B cell (primary cell): ENCODE results near the gene ADGRL2. TPM values are rescaled to one million over a fixed set of nuclear protein-coding genes. Genes with fewer than 3 reads are reported as not detected.

Experiments
- ATAC-seq: fragments of 200-7000 bp; cut with Tn5 transposase; one replicate; pipeline ENCODE4 v1.10.0; 2021; ENCODE audit warnings: low read depth, mild to moderate bottlenecking, moderate number of reproducible peaks, moderate library complexity
- CTCF ChIA-PET: fragments of 350-600 bp; sonication (Branson Sonifier 250); formaldehyde crosslinking; loops from one replicate; lab custom pipeline; 2021; ENCODE audit warnings: antibody characterized with exemption, inconsistent platforms; lab: Charles Lee
- POLR2A ChIA-PET: fragments of 350-600 bp; sonication (Branson Sonifier 250); formaldehyde crosslinking; loops from one replicate; lab custom pipeline; 2021; ENCODE audit warnings: antibody characterized with exemption; lab: Charles Lee
- DNase-seq: peaks from one replicate; pipeline ENCODE4 v3.0.0; 2013
- H2AFZ ChIP-seq: 2 replicates; pipeline ENCODE4 v1.6.1; 2012; ENCODE audit warnings: mild to moderate bottlenecking, low read depth, low read length; ENCODE audit not compliant: insufficient read depth, poor library complexity, severe bottlenecking
- H3K27ac ChIP-seq, 2 donors: 1 replicate in 1 of 2; 2 replicates in 1 of 2; pipeline ENCODE4 v1.5.1; 2012 to 2013; ENCODE audit warnings: low read length in 2 of 2, mild to moderate bottlenecking in 2 of 2, moderate library complexity in 1 of 2
- H3K27me3 ChIP-seq, 4 experiments: fragments of 200-600 bp in 1 of 4; sonication (generic) in 1 of 4; replicated peaks in 1 of 4; 1 replicate in 2 of 4; 2 replicates in 2 of 4; pipeline versions ENCODE4 v1.6.1 to v1.7.0; 2013 to 2016; ENCODE audit warnings: low read length in 3 of 4, mild to moderate bottlenecking in 2 of 4, mixed read lengths in 1 of 4, moderate library complexity in 1 of 4; ENCODE audit not compliant: insufficient read depth in 4 of 4, control insufficient read depth in 3 of 4; ENCODE audit errors: control extremely low read depth in 1 of 4
- H3K36me3 ChIP-seq, 2 experiments: replicated peaks in 1 of 2; 1 replicate in 1 of 2; 2 replicates in 1 of 2; pipeline versions ENCODE4 v1.6.1 to v1.7.1; 2013; ENCODE audit warnings: low read length in 1 of 2; ENCODE audit not compliant: insufficient read depth in 2 of 2, control insufficient read depth in 1 of 2; ENCODE audit errors: control extremely low read depth in 1 of 2, extremely low read depth in 1 of 2
- H3K4me1 ChIP-seq, 2 donors: fragments of 200-600 bp in 1 of 2; sonication (generic) in 1 of 2; 1 replicate in 1 of 2; 2 replicates in 1 of 2; pipeline versions ENCODE4 v1.5.1 to v1.6.1; 2013 to 2017; ENCODE audit warnings: low read length in 2 of 2; ENCODE audit not compliant: control insufficient read depth in 2 of 2, insufficient read depth in 2 of 2
- H3K4me2 ChIP-seq: replicated peaks from 2 replicates; pipeline ENCODE3; 2012; ENCODE audit warnings: mild to moderate bottlenecking, low read depth, low read length; ENCODE audit not compliant: poor library complexity, severe bottlenecking
- H3K4me3 ChIP-seq, 5 experiments: fragments of 200-600 bp in 1 of 5; sonication (generic) in 1 of 5; 1 replicate in 3 of 5; 2 replicates in 2 of 5; pipeline versions ENCODE4 v1.5.1 to v1.7.0; 2011 to 2016; ENCODE audit warnings: low read length in 4 of 5, mild to moderate bottlenecking in 4 of 5, low read depth in 2 of 5, control low read depth in 1 of 5, moderate library complexity in 1 of 5; ENCODE audit not compliant: insufficient read depth in 1 of 5; ENCODE audit errors: control extremely low read depth in 1 of 5, extremely low read depth in 1 of 5
- H3K79me2 ChIP-seq: fragments of 200-600 bp; sonication (generic); one replicate; pipeline ENCODE4 v1.6.0; 2016; ENCODE audit warnings: low read length; ENCODE audit not compliant: control insufficient read depth, insufficient read depth
- H3K9ac ChIP-seq: fragments of 200-600 bp; sonication (generic); 2 replicates; pipeline ENCODE4 v1.6.1; 2017; ENCODE audit warnings: mild to moderate bottlenecking, low read length, moderate library complexity
- H3K9me3 ChIP-seq, 3 donors: one replicate each; pipeline versions ENCODE4 v1.6.1 to v1.7.1; 2013; ENCODE audit warnings: low read length in 2 of 3; ENCODE audit not compliant: control insufficient read depth in 2 of 3, insufficient read depth in 1 of 3; ENCODE audit errors: control extremely low read depth in 1 of 3
- H4K20me1 ChIP-seq: 2 replicates; pipeline ENCODE4 v1.6.0; 2012; ENCODE audit warnings: mild to moderate bottlenecking, low read length; ENCODE audit not compliant: insufficient read depth, control insufficient read depth, poor library complexity, severe bottlenecking
- H3K27ac Mint-ChIP-seq: one replicate; pipeline ENCODE4 v1.8.0; 2021; ENCODE audit warnings: mixed read lengths
- H3K27me3 Mint-ChIP-seq: one replicate; pipeline ENCODE4 v1.8.0; 2021; ENCODE audit warnings: mixed read lengths
- H3K4me1 Mint-ChIP-seq: one replicate; pipeline ENCODE4 v1.8.0; 2021; ENCODE audit warnings: mixed read lengths
- H3K4me3 Mint-ChIP-seq: one replicate; pipeline ENCODE4 v1.8.0; 2021; ENCODE audit warnings: mixed read lengths
- H3K9me3 Mint-ChIP-seq: one replicate; pipeline ENCODE4 v1.8.0; 2022; ENCODE audit warnings: mixed read lengths; ENCODE audit not compliant: insufficient read depth
- CTCF ChIP-seq: fragments of 200-600 bp; IDR thresholded peaks from one replicate; pipeline ENCODE4 v1.8.0; 2022; ENCODE audit warnings: antibody characterized with exemption, mild to moderate bottlenecking
- EZH2 ChIP-seq: IDR thresholded peaks from 2 replicates; pipeline ENCODE4 v1.6.1; 2012; ENCODE audit warnings: borderline replicate concordance, low read depth, mild to moderate bottlenecking, moderate library complexity, low read length; ENCODE audit not compliant: insufficient read depth, poor library complexity, severe bottlenecking
- WGBS: methylation state at CpG from one replicate; pipeline ENCODE4 v1.1.5; 2013; ENCODE audit warnings: missing lambda C conversion rate; ENCODE audit not compliant: insufficient coverage; 5-methylcytosine and 5-hydroxymethylcytosine counted together
- intact Hi-C: fragments of 100-400 bp; cut with micrococcal nuclease; formaldehyde crosslinking; loops from one replicate; pipeline ENCODE4 v1.10.0; 2022
- polyA plus RNA-seq: library from polyadenylated mRNA; depleted of rRNA; stranded (reverse); fragments of >200 nt; gene quantifications from 2 replicates; pipeline ENCODE4 v1.2.3, GENCODE V29; 2012
- total RNA-seq, 2 donors: library from RNA; stranded (reverse); fragments of 120-200 nt in 1 of 2; gene quantifications; 1 replicate in 1 of 2; 2 replicates in 1 of 2; pipeline versions ENCODE4 v1.2.3 to v1.2.4, GENCODE V29; 2013 to 2022

Gene ADGRL2
- total and polyA plus RNA-seq, 2 donors (not counting 1 experiment from before 2014, with no cell fraction given) = not detected

GRCh38 chr1:81954534-81955020 lies 153.8 kb downstream of the ADGRL2 start:
- H3K27me3 ChIP-seq = no peaks in the 10 kb centered on the region

GRCh38 chr1:81967951-81968350 lies 167.2 kb downstream of the ADGRL2 start:
- no peak overlapping the region for H3K4me3 Mint-ChIP-seq
- intact Hi-C loops = no loop called here
- no peaks in the 10 kb centered on the region for H3K9me3 ChIP-seq
- no peaks in the 10 kb centered on the region for H3K27me3 ChIP-seq
- no peak overlapping the region for H3K4me3 ChIP-seq
- ChIA-PET CTCF (no interaction called here), POLR2A (no interaction called here)
- no peak overlapping the region for H3K4me2 ChIP-seq
- H2AFZ ChIP-seq = no peak overlapping the region
- H3K79me2 ChIP-seq = no peaks in the 10 kb centered on the region
- DNase-seq (no peak), ATAC-seq (no peak)
- no peaks in the 10 kb centered on the region for H3K4me1 Mint-ChIP-seq
- no peak overlapping the region for H3K27ac ChIP-seq
- H3K27me3 Mint-ChIP-seq = no peaks in the 10 kb centered on the region
- no CpG with 5 or more reads among the region's 3 CpGs for WGBS
- no peaks in the 10 kb centered on the region for H3K4me1 ChIP-seq
- no peaks in the 10 kb centered on the region for H3K36me3 ChIP-seq
- TF ChIP-seq CTCF = no peak
- TF ChIP-seq EZH2 = no peak
- H3K27ac Mint-ChIP-seq = no peak overlapping the region
- H3K9me3 Mint-ChIP-seq = no peaks in the 10 kb centered on the region
- no peaks in the 10 kb centered on the region for H4K20me1 ChIP-seq
- H3K9ac ChIP-seq = no peak overlapping the region

More at GRCh38 chr1:81954534-81955020, 153.8 kb downstream of the ADGRL2 start:
- Histone ChIP-seq H4K20me1 (no peaks in the 10 kb centered on the region), H3K27ac (no peak overlapping the region), H3K4me2 (no peak overlapping the region), H3K4me3 (no peak overlapping the region), H3K79me2 (no peaks in the 10 kb centered on the region), H3K9ac (no peak overlapping the region), H3K9me3 (peaks cover 0 to 8% (median 0%) of the 10 kb centered on the region in 3 donors), H3K36me3 (no peaks in the 10 kb centered on the region), H3K4me1 (no peaks in the 10 kb centered on the region), H2AFZ (no peak overlapping the region)
- peaks cover 3% of the 10 kb centered on the region for H3K9me3 Mint-ChIP-seq
- no peaks in the 10 kb centered on the region for H3K27me3 Mint-ChIP-seq
- TF ChIP-seq EZH2 (no peak), CTCF (no peak)
- WGBS = 80% methylated on average over 1 of the region's 8 CpGs
- ChIA-PET CTCF (no interaction called here), POLR2A (no interaction called here)
- H3K4me1 Mint-ChIP-seq = no peaks in the 10 kb centered on the region
- no peak overlapping the region for H3K4me3 Mint-ChIP-seq
- intact Hi-C loops = no loop called here
- no peak for DNase-seq
- no peak for ATAC-seq
- H3K27ac Mint-ChIP-seq = no peak overlapping the region
